Spinal cord (tissue), 10 donors: ENCODE results near the gene ADD1. TPM values are rescaled to one million over a fixed set of nuclear protein-coding genes. Genes with fewer than 3 reads are reported as not detected.

ENCODE experiments used
- DNase-seq, 6 donors: peaks; one replicate each; pipeline versions ENCODE4 v3.0.0 to v3.0.0-alpha.2; 2013 to 2015; ENCODE audit warnings: low spot score in 6 of 6, low read depth in 4 of 6
- H3K27ac ChIP-seq: one replicate; pipeline ENCODE4 v1.5.1; 2013; ENCODE audit warnings: low read depth, low read length, control low read depth
- H3K27me3 ChIP-seq: one replicate; pipeline ENCODE4 v1.6.1; 2013; ENCODE audit warnings: low read length; ENCODE audit not compliant: control insufficient read depth, insufficient read depth
- H3K36me3 ChIP-seq: one replicate; pipeline ENCODE4 v1.6.1; 2013; ENCODE audit warnings: low read length; ENCODE audit not compliant: control insufficient read depth, insufficient read depth
- H3K4me1 ChIP-seq: one replicate; pipeline ENCODE4 v1.6.1; 2013; ENCODE audit warnings: low read length; ENCODE audit not compliant: control insufficient read depth, insufficient read depth
- H3K4me3 ChIP-seq: one replicate; pipeline ENCODE4 v1.5.1; 2013; ENCODE audit warnings: low read depth, low read length, control low read depth
- H3K9me3 ChIP-seq: one replicate; pipeline ENCODE4 v1.6.1; 2013; ENCODE audit warnings: low read length; ENCODE audit not compliant: control insufficient read depth, insufficient read depth
- whole genome bisulfite sequencing: methylation state at CpG from one replicate; pipeline ENCODE4 v1.1.5; 2013; ENCODE audit warnings: missing lambda C conversion rate; ENCODE audit not compliant: insufficient coverage; 5-methylcytosine and 5-hydroxymethylcytosine counted together
- polyA plus RNA-seq, 2 donors: library from polyadenylated mRNA; unstranded; fragments of 120-200 nt; gene quantifications; one replicate each; pipeline ENCODE4 v1.2.1, GENCODE V29; 2013; ENCODE audit not compliant: insufficient read length in 2 of 2
- total RNA-seq, 2 donors: library from RNA; depleted of rRNA in 1 of 2; stranded (reverse); fragments of 120-200 nt in 1 of 2; fragments of >200 nt in 1 of 2; gene quantifications; one replicate each; pipeline versions ENCODE4 v1.2.3 to v1.2.4, GENCODE V29; 2013 to 2014
- donor health status: healthy.

The ADD1 gene
- total and polyA plus RNA-seq, 4 donors: 201 to 334 (median 306) TPM

DNA sequence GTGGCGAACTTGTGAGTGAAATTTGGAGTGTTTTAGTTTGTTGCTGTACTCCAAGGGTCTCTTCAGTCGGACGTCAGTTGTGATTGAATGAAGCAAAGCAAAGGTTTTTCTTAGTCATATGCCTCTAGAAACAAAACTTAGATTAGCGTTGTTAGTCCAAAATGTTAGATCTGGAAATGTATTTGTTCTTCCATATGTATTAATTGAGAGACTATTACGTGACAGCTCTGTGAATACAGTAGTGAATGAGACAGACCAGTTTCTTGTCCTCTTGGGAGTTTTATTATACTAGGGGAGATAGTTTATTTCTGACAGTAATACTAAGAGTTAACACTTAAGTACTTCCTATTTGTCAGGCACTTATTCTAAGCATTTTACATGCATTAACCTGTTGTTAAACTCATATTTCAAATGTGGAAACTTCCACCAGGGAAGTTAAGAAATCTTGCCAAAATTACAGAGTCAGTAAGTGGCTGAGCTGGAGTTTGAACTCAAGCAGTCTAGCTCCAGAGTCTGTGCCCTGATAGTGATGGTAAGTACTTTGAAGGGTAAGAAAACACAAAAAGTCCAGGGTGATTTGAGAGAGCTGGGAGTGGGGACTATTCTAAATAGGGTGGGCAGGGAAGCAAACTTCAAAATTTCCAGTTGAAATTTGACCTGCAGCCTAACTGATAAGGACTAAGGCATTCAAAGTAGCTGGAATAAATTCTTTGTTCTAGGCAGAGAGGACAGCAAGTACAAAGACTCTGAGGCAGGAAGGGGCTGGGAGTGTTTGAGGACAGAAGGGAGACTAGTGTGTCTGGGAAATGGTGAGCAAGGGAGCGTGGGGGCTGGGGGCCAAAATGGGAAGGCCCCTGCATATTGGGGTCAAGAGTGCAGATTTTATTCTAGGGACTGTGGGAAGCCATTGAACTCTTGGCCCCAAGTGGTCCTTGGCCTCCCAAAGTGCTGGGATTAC, 17.0 kb downstream of the ADD1 start:
- DNase-seq: no peak
- no peak overlapping the region for H3K27ac ChIP-seq
- no peaks in the 10 kb centered on the region for H3K9me3 ChIP-seq
- H3K27me3 ChIP-seq: no peaks in the 10 kb centered on the region
- H3K4me3 ChIP-seq: no peak overlapping the region
- WGBS: 65% methylated on average over 2 of the region's 6 CpGs
- H3K36me3 ChIP-seq: peaks cover 3% of the 10 kb centered on the region
- peaks cover 10% of the 10 kb centered on the region for H3K4me1 ChIP-seq

DNA sequence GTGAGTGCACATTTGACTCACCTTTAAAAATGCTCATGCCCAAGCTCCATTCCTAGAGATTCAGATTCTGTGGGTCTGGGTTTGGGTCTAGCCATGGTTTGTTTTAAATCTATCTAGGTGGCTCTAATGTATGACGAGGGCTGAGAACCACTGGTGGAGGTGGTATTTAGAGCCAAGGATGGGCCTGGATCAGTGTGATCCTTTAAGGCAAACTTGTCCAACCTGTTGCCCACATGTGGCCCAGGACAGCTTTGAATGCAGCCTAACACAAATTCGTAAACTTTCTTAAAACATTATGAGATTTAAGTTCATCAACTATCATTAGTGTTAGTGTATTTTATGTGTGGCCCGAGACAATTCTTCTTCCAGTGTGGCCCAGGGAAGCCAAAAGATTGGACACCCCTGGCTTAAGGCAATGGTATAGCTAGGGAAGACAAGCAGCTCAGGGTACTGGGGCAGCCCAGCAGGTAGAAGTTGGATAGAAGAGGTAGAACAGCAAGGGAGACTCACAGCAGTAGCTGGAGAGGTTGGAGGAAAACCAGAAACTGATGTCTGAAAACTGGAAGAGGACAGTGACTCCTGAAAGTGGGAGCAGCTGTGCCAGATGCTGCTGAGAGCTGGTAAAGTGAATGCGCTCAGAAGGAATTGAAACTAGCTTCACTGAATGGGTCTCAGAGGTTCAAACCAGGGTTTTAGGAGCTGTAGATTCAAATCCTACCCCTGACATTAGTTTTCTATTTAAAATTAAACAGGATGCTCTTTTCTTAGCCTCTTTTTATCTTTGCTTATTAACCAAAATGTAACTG, 18.2 kb downstream of the ADD1 start:
- H3K27me3 ChIP-seq: no peaks in the 10 kb centered on the region
- 88% methylated on average over 2 of the region's 4 CpGs for WGBS
- no peak for DNase-seq
- H3K4me1 ChIP-seq: peaks cover 12% of the 10 kb centered on the region
- H3K27ac ChIP-seq: no peak overlapping the region
- H3K9me3 ChIP-seq: no peaks in the 10 kb centered on the region
- no peaks in the 10 kb centered on the region for H3K36me3 ChIP-seq
- H3K4me3 ChIP-seq: no peak overlapping the region

DNA sequence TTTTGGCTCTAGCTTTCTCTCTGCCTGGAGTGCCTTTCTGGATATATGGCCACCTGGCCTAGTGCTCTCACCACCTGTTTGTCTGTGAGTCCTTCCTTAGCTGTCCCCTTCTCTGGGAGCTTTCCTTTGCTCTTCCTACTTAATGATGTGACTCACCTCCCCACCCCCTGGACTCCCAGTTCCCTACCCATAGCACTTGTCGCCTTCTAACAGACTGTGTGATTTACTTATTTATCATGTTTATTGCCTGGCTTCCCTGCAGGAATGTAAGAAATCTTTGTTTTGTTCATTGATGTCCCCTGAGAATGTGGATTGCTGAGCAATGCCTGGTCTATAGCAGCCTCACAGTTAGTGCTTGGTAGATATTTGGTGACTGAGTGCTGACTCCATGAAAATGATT, 18.9 kb downstream of the ADD1 start:
- no peak overlapping the region for H3K27ac ChIP-seq
- H3K27me3 ChIP-seq: no peaks in the 10 kb centered on the region
- H3K4me3 ChIP-seq: no peak overlapping the region
- no peaks in the 10 kb centered on the region for H3K9me3 ChIP-seq
- DNase-seq: no peak
- no CpG with 5 or more reads among the region's 1 CpG for WGBS
- H3K4me1 ChIP-seq: peaks cover 14% of the 10 kb centered on the region
- H3K36me3 ChIP-seq: no peaks in the 10 kb centered on the region

DNA sequence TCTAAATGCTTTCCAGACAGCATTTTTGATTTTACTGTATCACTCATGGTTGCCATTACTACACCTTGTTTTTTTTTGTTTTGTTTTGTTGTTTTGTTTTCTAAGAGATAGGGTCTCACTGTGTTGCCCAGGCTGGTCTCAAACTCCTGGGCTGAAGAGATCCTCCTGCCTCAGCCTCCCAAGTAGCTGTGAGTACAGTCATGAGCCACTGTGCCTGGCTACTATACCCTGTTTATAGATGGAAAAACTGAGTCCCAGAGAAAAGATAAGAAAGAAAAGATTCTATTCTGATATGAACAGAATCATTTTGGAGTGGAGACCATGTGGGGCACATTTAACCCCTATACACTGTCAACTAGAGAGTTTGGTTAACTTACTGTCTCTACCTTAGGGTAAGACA, 20.0 kb downstream of the ADD1 start:
- no peak for DNase-seq
- Histone ChIP-seq H3K4me3 (no peak overlapping the region), H3K27ac (no peak overlapping the region), H3K9me3 (no peaks in the 10 kb centered on the region), H3K36me3 (no peaks in the 10 kb centered on the region), H3K4me1 (peaks cover 25% of the 10 kb centered on the region), H3K27me3 (no peaks in the 10 kb centered on the region)

DNA sequence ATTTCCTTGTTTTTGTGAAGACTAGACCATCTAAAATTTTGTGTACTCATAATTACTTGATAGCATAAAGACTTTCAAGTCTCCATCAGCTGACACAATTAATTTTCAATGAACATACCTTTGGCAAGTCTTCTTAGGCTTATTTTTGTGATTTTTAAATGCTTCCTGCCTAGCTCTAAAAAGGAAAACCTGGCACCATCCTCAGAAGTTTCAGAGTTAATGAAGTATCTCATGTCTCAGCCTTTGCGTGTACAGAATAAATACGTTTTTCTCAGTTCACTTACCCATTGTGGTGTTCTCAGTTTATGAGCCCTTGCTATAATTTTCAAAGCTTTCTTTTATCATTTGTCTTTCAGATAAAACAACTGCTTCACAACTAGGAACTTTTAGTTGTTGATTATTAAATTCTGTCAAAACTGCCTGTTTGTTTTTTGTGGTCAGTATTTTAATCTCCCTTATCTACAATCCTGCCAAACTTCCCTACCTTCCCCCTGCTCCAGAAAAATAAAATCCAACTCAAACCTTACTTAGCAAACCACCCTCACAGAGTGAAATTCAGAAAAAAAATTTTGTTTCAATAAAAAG, 21.6 kb downstream of the ADD1 start:
- Histone ChIP-seq H3K4me3 (no peak overlapping the region), H3K36me3 (no peaks in the 10 kb centered on the region), H3K27ac (no peak overlapping the region), H3K4me1 (peaks cover 30% of the 10 kb centered on the region), H3K27me3 (no peaks in the 10 kb centered on the region), H3K9me3 (no peaks in the 10 kb centered on the region)
- no CpG with 5 or more reads among the region's 2 CpGs for WGBS
- DNase-seq: peak in 1 of 6 donors; percentile 35

DNA sequence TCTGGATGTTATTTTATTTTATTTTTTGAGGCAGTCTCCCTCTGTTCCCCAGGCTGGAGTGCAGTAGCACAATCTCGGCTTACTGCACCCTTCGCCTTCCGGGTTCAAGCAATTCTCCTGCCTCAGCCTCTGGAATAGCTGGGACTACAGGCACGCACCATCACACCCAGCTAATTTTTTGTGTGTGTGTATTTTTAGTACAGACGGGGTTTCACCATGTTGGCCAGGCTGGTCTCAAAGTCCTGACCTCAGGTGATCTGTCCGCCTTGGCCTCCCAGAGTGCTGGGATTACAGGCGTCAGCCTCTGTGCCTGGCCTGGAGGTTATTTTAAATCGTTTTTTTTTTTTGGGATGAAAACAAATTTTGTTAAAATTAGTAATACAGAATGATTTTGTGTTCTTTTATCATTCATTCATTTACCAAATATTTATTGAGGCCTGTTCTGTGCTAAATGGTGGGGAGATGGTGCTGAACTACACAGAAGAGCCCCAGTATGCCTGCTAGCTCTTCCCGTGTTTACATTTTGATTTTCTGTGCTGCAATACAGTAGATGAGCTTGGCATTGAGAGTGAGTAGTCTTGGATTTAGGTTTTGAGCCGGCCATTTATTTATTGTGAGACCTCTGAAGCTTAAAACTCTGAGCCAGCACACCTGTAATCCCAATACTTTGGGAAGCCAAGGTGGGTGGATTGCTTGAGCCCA, 22.7 kb downstream of the ADD1 start:
- peak overlapping the region; percentile 29 for H3K27ac ChIP-seq
- no peak for DNase-seq
- no peak overlapping the region for H3K4me3 ChIP-seq
- H3K36me3 ChIP-seq: no peaks in the 10 kb centered on the region
- peaks cover 27% of the 10 kb centered on the region for H3K4me1 ChIP-seq
- no peaks in the 10 kb centered on the region for H3K27me3 ChIP-seq
- WGBS: no CpG with 5 or more reads among the region's 10 CpGs
- no peaks in the 10 kb centered on the region for H3K9me3 ChIP-seq

DNA sequence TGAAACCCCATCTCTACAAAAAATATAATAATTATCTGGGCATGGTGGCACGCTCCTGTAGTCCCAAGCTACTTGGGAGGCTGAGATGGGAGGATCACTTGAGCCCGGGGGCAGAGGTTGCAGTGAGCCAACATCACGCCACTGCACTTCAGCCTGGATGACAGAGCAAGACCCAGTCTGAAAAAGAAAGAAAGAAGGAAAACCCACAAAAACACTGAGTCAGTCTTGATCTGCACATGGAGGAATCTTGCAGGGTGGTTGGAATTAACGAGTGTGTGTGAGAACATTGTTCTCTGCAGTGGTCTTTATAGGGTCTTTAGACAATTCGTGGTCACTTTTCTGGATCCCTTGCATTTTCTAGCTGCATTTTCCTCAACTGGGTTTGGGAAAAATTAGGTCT, 23.2 kb downstream of the ADD1 start:
- Histone ChIP-seq H3K36me3 (no peaks in the 10 kb centered on the region), H3K4me1 (peaks cover 27% of the 10 kb centered on the region), H3K9me3 (no peaks in the 10 kb centered on the region), H3K4me3 (no peak overlapping the region), H3K27me3 (no peaks in the 10 kb centered on the region), H3K27ac (no peak overlapping the region)
- 77% methylated on average over 3 of the region's 5 CpGs for WGBS
- DNase-seq: no peak

DNA sequence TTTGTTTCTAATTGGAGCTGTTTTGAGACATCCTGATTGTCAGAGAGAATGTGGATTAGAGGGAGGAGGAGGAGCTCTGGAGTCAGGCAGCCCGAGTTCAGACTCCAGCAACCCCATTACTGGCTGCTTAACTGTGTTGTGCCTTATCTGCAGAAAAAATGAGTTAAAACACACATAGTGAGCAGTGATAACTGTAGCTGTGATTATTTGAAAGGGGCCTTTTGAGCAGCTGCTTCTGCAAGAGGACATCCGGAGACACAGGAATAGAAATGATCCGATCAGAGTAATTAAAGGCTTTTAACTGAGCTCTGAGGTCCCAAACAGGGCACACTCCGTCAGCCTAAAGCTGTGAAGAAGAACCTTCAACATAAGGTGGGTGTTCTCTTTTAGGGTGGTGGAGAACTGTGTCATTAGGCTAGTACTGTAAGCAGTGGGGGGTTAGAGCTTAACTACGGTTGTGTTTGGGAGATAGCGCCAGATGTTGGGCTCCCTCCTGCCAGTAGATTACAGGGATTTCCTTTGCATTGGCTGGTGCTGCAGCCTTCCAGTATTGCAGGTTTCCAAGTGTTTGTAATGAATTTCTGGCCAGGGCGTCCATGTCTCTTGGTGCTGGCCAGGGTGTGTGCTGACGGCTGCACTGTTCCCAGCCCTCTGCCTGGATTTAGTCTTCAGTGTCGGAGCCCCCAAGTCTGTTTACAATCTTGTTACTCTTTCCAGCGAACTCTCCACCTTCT, 24.3 kb downstream of the ADD1 start:
- H3K36me3 ChIP-seq: no peaks in the 10 kb centered on the region
- peaks cover 27% of the 10 kb centered on the region for H3K4me1 ChIP-seq
- no peaks in the 10 kb centered on the region for H3K9me3 ChIP-seq
- H3K4me3 ChIP-seq: no peak overlapping the region
- DNase-seq: peak in 2 of 6 donors; percentile 49
- peak overlapping the region; percentile 53 for H3K27ac ChIP-seq
- H3K27me3 ChIP-seq: no peaks in the 10 kb centered on the region
- WGBS: 19% methylated on average over 10 of the region's 10 CpGs
